NK-92 (cell line): Measurements from ENCODE around the gene PMPCA.

Source experiments
- DNase-seq: peaks from one replicate; lab custom pipeline; 2025; ENCODE audit not compliant: unreplicated experiment; lab: John Stamatoyannopoulos, UW

Gene PMPCA

GRCh38 chr9:136372561-136373299 lies 37.7 kb upstream of the PMPCA start:
- no peak for DNase-seq

DNA sequence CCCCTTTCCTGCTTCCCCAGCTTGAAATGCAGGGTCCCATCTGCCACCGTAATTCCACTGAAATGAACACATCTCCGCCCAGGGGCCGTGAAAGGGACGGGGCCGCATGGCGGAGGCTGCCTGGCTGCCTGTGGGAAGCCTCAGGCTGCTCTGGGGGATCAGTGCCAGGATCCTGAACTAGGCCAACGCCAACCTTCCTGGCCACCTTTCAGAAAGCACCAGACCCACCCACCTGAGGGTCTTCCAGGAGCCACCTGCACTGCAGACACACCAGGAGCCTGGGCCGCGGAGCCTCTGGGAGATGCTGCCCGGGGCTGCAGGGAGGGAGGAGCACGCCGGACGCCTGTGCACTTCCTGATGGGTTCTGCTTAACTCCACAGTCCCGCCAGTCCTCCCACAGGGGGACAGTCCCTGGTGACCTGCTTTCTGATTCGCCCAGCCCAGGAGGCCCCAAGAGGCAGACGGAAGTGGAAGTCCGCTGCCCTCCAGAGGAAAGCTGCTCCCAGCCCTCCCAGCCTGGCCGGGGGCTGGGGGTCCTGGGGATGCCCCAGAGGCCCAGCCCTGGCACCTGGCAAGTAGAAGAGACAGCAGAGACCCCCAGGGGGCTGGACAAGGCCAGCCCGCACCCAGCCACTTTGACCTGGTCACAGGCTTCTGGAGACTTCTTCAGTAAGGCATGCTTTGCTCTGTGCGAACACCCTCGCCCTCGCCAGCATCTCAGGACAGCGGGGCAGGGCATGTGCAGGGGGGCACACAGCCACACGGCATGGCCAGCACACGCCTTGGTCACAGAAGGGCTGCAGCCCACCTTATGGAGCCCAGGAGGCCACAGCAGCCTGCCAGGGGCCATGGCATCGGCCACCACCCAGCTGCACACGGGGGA lies 36.9 kb upstream of the PMPCA start, which contains the start of gene CARD9:
Gene CARD9 (minus strand): TSS at position 370 of the 883 bp plus-strand sequence. CDS start 1,591 bp downstream, outside the sequence.
- no peak for DNase-seq

DNA sequence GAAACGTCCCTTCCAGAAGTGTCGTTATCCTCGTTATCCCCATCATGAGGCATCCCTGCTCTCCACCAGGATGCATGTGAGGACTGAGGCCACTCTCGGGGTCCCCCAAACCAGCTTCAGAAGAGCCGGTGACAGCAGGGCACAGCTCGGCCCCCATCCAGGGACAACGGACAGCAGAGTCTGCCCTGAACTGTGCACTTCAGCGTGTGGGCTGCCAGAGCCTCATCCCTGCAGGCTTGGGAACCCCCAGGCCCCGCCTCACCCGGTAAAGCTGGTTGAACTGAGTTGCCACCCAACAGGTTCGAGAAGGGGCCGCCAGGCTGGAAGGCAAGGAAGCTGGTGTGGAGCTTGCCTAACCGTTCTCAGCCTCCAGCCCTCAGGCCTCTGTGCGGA lies 36.3 kb upstream of the PMPCA start:
- DNase-seq, result no peak

DNA sequence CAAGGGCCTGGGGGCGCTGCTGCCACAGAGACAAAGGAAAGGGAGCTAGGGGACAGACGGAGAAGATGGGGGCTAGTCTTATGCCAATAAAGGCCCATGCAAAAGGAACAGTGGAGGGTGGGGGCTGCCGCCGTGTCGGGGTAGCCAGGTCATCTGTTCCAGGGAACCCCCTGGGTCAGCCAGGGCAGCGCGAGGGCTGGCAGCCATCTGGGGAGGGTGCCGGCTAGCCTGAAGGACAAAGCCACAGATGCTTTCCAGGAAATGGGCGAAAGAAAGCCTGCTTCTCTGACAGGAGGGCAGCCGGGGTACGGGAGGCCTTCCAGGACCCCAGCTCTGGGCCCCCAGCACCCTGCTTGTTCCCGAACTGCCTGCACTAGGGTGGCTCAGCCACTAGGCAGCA lies 35.4 kb upstream of the PMPCA start:
- no peak for DNase-seq

GRCh38 chr9:136376457-136376856 lies 34.0 kb upstream of the PMPCA start:
- DNase-seq, result no peak

GRCh38 chr9:136377341-136378169 lies 32.9 kb upstream of the PMPCA start:
- DNase-seq, result no peak

DNA sequence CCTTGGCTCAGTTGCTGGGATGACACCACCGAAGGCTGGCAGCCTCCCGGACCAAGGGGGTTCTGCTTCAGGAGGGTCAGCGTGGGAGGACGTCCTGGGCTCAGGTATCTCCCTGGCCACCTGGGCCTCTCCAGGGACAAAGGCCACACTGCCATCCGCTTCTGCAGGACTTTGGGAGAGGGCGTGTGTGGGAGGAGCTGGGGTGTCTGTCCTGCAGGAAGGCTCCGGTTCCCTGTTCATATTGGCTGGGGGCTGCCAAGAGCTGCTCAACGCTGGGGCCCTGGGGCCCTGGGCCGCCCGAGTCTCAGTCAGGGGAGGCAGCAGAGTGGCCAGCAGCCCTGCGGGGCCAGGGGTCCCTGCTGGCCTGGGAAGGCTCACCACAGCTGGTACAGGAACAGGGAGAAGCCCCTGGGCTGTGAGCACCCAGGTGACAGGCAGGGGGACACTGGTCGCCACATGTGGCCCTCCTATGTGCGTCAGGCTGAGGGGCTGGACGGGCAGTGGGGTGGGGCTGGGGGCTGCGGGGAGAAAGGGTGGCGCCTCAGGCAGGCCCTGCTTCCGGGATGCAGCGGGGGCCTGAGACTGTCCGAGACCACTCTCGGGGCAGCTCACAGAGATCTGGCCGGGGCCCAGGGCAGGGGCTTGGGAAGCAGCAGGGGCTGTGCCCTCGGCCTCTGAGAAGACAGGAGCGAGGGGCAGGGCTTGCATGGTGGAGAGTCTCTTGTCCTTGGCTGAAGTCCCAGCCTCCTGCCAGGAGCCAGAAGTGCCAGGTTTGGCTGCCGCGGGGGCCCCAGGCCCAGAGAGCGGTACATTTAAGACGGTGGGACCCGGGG lies 32.1 kb upstream of the PMPCA start:
- DNase-seq, result no peak

DNA sequence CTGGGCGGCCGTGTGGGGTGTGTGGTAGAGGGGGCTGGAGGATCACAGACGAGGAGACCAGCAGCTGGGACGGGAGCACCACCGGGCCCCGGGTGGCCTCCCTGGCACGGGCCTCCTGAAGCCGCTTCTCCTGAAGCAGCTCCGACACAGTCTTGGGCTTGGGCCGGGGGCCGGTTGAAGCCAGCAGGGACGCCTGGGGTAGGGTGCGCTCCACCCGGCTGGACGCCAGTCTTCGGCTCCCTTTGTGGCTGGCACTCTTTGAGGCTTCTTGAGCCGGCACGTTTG lies 31.5 kb upstream of the PMPCA start:
- no peak for DNase-seq

DNA sequence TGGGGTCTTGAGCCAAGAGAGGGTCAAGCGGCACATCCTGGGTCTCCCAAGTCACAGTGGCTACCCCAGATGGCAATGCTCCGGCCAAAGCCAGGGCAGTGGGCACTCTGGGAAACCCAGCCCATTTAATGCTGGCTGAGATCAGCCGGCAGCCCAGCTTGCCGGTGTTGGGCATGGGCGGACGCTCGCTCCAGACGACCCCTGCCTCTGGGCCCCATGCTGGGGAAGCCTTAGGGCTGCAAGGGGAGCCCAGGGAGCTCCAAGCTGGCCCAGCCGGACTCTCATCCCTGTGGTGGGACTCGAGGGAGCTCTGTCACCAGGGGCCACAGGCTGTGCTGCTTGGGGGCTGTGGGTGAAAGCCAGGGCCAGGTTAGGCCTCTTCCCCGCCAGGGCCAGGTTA lies 31.1 kb upstream of the PMPCA start:
- DNase-seq, result no peak

GRCh38 chr9:136379891-136380290 lies 30.6 kb upstream of the PMPCA start:
- no peak for DNase-seq

DNA sequence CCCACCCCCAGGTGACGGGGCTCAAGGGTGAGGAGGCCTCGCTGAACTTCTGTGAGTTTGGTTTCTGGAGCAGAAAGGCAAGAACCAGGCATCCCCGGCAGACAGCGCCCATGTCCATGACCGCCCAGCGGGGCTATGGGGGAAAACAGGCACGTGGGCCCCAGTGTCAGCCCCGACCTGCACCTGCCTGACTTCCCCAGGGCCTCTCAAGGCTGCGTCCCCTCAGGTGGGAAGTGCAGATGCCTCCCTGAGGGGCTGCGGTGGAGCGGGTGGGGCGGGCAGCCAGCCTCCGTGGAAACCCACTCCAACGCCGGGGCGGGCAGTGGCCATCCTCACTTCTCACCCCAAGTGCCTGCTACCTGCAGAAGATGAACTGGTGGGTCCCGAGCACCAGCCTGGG lies 30.1 kb upstream of the PMPCA start:
- DNase-seq, result no peak

GRCh38 chr9:136381311-136381710 lies 29.1 kb upstream of the PMPCA start:
- no peak for DNase-seq

DNA sequence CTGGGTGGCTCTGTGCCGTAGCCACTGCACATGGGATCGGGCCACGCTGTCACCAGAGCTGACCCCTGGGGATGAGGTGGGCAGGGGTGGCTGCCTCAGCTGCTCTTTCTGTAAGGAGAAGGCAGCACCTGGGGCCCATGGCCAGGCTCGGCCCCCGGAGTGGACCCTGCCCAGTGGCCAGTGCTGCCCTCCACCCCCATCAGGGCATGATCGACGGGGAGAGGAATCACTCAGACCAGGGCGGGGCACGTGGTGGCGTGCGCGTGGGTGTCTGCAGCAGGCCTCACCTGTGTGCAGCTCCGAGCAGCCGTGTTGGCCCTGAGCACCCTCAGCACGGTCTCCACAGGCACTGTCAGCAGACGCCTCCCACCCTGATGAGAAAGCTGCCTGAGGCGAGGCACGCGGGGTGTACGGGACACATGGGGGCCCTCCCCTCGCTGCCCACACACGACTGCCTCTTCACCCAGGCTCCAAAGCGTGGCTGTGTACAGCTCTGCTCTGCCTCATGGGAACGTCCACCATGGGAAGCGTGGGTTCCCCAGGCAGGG lies 28.4 kb upstream of the PMPCA start:
- no peak for DNase-seq

DNA sequence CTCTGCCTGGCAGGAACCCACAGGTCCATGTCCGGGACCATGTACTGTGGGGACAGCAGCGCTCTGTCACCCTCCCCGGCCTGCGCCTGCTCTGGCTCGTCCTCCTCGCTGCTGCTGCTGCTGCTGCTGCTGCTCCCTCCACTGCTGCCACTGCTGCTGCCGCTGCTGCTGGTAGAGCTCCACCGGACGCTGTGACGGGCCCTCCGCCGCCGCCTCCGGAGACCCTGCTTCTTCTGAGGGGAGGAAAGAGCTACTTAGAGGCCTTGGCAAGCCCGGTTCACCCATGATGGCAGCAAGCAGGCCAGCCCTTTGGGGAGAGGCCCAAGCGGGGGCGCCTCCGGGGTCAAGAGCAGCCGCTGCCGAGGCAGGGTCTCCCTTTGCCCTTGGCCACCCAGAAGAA lies 27.0 kb upstream of the PMPCA start:
- no peak for DNase-seq

DNA sequence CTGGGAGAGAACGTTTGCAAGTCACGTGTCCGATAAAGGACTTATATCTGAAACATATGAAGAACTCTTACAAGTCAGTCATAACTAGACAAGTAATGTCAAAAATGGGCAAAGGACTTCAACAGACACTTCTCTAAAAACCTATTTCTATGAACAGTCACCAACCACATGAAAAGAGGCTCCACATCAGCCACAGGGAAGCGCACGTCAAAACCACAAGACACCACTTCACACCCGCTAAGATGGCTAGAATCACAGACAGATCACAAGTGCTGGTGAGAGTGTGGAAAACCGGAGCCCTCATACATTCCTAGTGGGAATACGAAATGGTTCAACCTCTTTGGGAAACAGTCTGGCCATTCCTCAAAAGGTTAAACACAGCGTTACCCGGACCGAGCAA lies 25.4 kb upstream of the PMPCA start:
- DNase-seq, result no peak

DNA sequence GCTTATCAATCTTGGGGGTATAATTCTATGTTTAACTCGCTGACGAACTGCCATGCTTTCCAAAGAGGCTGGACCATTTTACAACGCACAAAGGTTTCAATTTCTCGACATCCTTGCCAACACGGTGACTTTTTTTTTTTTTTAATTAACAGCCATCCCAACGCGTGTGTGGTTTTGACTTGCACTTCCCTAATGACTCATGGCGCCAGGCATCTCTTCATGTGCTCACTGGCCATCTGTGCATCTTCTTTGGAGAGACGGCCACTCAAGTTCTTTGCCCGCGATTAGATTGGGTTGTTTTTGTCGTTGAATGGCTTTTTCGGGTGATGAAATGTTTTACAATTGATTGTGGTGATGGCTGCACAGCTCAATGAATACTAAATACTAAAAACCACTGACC lies 24.4 kb upstream of the PMPCA start:
- no peak for DNase-seq

DNA sequence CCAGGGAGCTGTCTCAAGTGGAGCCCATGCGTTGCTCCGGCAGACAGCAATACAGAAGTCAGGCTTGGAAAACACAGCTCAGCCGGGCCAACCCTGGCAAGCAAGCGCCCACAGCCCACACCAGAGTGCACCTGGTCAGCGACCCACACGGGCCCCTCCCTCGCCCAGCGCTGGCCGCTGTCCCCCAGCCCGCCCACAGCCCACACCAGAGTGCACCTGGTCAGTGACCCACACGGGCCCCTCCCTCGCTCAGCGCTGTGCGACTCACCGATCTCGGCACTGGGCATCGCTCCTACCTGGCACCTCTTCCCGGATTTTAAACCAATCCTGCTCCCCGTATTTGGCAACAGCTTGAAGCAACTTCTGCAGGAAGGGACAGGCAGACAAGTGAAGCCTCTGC lies 23.2 kb upstream of the PMPCA start:
- no peak for DNase-seq

DNA sequence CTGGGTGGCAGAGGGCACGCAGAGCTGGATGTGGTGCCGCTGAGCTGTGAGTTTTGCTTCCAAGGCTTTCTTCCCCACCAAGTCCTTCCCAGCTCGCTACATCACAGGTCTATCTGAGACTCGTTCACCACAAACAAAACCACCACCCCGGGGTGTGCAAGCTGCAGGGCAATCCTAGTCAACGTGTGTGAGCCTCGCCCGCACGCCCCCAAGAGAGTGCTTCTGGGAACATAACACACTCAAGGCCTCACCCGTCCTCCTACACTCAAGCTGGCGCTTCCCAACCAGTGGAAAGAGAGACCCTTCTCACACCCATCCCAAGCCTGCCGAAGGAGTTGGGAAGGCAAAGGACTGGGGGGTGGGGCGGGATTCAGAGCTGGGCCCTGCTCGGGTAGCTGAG lies 21.1 kb upstream of the PMPCA start:
- DNase-seq, result no peak

DNA sequence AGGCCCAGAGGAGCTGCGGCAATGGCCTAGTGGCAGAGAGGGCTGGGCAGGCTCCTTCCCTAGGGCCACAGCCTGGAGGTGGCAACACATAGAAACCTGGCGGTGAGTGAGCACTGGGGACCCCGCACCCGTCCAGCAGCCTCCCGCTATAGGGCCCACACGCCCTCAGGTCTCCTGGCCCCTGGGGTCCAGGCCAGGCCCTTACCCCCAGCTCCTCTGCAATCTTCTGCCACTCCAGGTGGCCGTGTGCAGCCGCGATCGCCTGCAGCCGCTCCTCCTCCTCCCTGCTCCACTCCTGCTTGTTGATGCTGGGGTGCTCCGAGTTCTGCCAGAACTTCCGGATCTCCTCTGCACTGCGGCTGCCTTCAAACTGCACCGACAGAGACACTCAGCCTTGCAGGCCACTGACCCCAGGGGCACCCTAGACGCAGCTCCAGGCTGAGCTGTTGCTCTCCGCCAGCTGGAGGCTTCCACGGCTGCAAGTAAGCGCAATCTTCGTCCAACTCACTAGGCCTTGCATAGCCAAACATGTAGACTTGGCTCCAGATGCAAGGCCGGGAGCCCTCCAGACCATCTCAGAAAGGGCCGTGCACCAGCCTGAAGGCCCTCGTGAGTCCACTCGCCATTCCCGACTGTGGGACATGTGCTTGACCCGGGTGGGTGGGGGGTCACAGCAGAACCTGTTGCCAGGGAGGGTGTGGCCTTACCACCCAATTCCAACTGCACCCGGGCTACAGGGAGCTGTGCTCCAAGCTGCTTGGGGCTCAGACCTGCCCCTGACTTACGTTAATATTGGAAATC lies 18.5 kb upstream of the PMPCA start:
- no peak for DNase-seq
